Sigmoid colon (tissue), 4 donors: Measurements from ENCODE around the gene GARNL3.

Source experiments
- EP300 ChIP-seq, 4 donors: sonication (generic); formaldehyde crosslinking; IDR thresholded peaks; one replicate each; pipeline ENCODE4 v1.6.1; 2017; ENCODE audit warnings: antibody characterized with exemption in 4 of 4
- POLR2A ChIP-seq, 2 donors: fragments of 450-650 bp; IDR thresholded peaks; one replicate each; pipeline ENCODE4 v1.6.1; 2016; ENCODE audit warnings: antibody characterized with exemption in 2 of 2, mild to moderate bottlenecking in 2 of 2, moderate library complexity in 2 of 2
- POLR2AphosphoS5 ChIP-seq, 4 donors: sonication (generic); formaldehyde crosslinking; IDR thresholded peaks; one replicate each; pipeline ENCODE4 v1.6.1; 2017; ENCODE audit warnings: antibody characterized with exemption in 4 of 4
- TF ChIP-seq, protein P1 (sequence below), 4 experiments: fragments of 450-650 bp in 3 of 4; fragments of 200-600 bp in 1 of 4; IDR thresholded peaks; one replicate each; pipeline ENCODE4 v1.5.1; 2016 to 2019; ENCODE audit warnings: antibody characterized with exemption in 4 of 4, mild to moderate bottlenecking in 3 of 4, moderate library complexity in 2 of 4

GRCh38 chr9:127389381-127390247, 125.0 kb downstream of the GARNL3 start:
- TF ChIP-seq, protein P1, sequence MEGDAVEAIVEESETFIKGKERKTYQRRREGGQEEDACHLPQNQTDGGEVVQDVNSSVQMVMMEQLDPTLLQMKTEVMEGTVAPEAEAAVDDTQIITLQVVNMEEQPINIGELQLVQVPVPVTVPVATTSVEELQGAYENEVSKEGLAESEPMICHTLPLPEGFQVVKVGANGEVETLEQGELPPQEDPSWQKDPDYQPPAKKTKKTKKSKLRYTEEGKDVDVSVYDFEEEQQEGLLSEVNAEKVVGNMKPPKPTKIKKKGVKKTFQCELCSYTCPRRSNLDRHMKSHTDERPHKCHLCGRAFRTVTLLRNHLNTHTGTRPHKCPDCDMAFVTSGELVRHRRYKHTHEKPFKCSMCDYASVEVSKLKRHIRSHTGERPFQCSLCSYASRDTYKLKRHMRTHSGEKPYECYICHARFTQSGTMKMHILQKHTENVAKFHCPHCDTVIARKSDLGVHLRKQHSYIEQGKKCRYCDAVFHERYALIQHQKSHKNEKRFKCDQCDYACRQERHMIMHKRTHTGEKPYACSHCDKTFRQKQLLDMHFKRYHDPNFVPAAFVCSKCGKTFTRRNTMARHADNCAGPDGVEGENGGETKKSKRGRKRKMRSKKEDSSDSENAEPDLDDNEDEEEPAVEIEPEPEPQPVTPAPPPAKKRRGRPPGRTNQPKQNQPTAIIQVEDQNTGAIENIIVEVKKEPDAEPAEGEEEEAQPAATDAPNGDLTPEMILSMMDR (IDR thresholded peaks at IDR 0.05) = no peak
- TF ChIP-seq POLR2AphosphoS5 (IDR thresholded peaks at IDR 0.05) = no peak
- no peak for TF ChIP-seq POLR2A (IDR thresholded peaks at IDR 0.05)
- no peak for TF ChIP-seq EP300 (IDR thresholded peaks at IDR 0.05)
